Measurements from ENCODE around the gene ADK.

Gene ADK

GRCh38 chr10:74743401-74743800 lies 592.4 kb downstream of the ADK start:
- DNase-seq (ENCODE audit: low read depth): no peak

GRCh38 chr10:74745449-74745848 lies 594.4 kb downstream of the ADK start:
- no peak for DNase-seq (ENCODE audit: low read depth)

- DNase-seq (ENCODE audit: low read depth): no peak
Measured at GRCh38 chr10:74746813-74747212, 595.8 kb downstream of the ADK start.

GRCh38 chr10:74748468-74749031 lies 597.5 kb downstream of the ADK start:
- DNase-seq (ENCODE audit: low read depth): no peak

GRCh38 chr10:74750848-74751274 lies 599.8 kb downstream of the ADK start:
- no peak for DNase-seq (ENCODE audit: low read depth)

- DNase-seq (ENCODE audit: low read depth): no peak
Measured at GRCh38 chr10:74752371-74753040, 601.5 kb downstream of the ADK start.

- no peak for DNase-seq (ENCODE audit: low read depth)
Measured at GRCh38 chr10:74753442-74754211, 602.6 kb downstream of the ADK start.

- no peak for DNase-seq (ENCODE audit: low read depth)
Measured at GRCh38 chr10:74754381-74754821, 603.4 kb downstream of the ADK start.

- no peak for DNase-seq (ENCODE audit: low read depth)
Measured at GRCh38 chr10:74755273-74755672, 604.3 kb downstream of the ADK start.

Data from non-pigmented ciliary epithelial cell (primary cell).